Ureter (tissue), 1 donor: Measurements from ENCODE around the gene LCN9. TPM values are rescaled to one million over a fixed set of nuclear protein-coding genes. Genes with fewer than 3 reads are reported as not detected.
A peak's percentile ranks its signal among the peaks of the same experiment; 100 is the strongest.
"Not testable (repeated sequence)": the region's sequence is repeated elsewhere in the genome, so short reads cannot be mapped to it uniquely, and the experiment has no call there.

Experiments used
- DNase-seq: peaks from one replicate; pipeline ENCODE4 v3.0.0-alpha.2; 2020; ENCODE audit warnings: low spot score
- total RNA-seq: library from RNA; stranded (reverse); gene quantifications from one replicate; pipeline ENCODE4 v1.2.4, GENCODE V29; 2023
- donor health status: DM: yes; HTN: yes; CAD: no.

LCN9 gene
- total RNA-seq, 1 donor from 2014 or later: not detected

- no peak for DNase-seq
Observed at GRCh38 chr9:135647884-135648283, 15.2 kb upstream of the LCN9 start.

GRCh38 chr9:135648494-135649410, 14.4 kb upstream of the LCN9 start:
- DNase-seq: no peak

- no peak for DNase-seq
Observed at GRCh38 chr9:135649508-135649907, 13.6 kb upstream of the LCN9 start.

DNA sequence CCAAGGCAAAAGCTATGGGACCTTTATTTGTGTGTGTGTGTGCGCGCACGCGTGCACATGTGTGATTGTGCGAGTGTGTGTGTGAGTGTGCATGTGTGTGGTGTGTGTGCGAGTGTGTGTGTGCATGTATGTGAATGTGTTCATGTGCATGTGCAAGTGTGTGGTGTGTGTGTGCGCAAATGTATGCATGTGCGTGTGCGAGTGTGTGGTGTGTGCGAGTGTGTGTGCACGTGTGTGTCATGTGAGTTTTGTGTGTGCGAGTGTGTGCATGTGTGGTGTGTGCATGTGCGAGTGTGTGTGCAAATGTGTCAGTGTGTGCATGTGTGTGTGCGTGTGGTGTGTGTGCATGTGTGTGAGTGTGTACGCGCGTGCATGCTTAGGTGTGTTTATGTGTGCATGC, 12.7 kb upstream of the LCN9 start:
- no peak for DNase-seq

- DNase-seq: no peak
Observed at GRCh38 chr9:135655317-135655716, 7.8 kb upstream of the LCN9 start.

DNA sequence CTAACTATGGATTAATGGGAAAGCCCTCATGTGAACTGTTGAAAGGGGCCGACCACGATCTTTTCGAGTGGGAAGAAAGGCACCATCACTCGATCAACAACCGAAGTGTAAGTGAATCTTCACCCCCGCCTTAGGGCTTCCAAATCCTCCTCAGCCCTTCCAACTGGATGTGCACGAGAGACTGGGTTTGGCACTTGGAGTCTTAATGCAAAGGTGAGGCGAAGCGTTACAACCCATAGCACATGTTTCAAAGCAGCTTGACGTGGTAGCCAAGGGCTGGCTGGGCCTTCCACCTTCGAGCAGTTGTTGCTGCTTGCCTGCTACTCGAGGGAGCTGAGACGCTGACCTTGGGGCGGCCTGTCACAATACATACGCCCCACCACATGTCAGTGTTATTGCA, 5.7 kb upstream of the LCN9 start:
- DNase-seq: no peak

DNA sequence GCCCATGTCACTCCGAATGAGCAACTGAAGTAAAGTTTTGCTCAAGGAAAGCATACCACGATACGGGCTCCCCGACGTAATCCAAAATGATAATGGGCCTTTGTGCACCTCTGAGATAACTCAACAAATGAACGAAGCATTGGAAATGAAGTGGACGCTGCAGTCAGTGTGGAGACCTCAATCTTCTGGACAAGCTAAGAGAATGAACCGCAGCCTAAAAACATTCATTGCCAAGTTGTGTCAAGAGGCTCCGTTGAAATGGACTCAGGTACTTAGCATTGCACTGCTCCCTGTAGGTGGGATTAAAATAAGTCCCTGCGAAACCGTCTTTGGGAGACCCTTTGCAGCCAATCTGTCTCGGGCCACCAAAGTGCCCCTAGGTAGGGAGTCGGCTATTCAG, 3.9 kb upstream of the LCN9 start:
- DNase-seq: no peak

DNA sequence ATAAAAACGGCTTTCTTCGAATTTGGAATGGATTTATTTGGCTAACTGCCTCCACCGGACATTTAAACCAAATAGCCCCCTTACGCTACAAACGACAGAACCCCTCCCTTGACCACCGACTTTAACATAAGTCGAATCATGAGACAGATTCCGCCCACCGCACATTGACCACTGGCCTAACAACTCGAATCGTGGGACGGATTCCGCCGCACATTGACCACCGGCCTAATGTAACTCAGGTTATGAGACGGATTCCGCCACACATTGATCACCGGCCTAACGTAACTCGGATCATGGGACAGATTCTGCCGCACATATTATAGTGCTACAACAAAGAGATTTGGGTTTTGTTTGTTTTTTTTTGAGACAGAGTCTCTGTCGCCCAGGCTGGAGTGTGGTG, 2.7 kb upstream of the LCN9 start:
- no peak for DNase-seq

GRCh38 chr9:135661816-135662560, 1.1 kb upstream of the LCN9 start:
- peak; percentile 18 for DNase-seq

GRCh38 chr9:135663451-135663770, 302 bp downstream of the LCN9 start:
- DNase-seq: no peak

DNA sequence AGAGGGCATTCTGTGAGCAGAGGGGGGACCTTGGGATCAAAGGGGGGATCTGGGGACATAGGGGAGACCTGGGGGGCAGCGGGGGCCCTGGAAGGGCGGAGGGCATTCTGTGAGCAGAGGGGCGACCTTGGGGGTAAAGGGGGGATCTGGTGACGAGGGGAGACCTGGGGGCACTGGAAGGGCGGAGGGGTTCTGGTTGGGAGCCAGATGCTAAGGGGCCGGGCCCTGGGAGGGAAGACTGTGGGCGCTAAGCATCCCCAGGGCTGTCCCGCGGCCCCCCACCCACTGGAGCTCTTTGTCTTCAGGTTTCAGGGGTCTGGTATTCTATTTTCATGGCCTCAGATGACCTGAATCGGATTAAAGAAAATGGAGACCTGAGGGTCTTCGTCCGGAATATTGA, 748 bp downstream of the LCN9 start:
- DNase-seq: no peak

DNA sequence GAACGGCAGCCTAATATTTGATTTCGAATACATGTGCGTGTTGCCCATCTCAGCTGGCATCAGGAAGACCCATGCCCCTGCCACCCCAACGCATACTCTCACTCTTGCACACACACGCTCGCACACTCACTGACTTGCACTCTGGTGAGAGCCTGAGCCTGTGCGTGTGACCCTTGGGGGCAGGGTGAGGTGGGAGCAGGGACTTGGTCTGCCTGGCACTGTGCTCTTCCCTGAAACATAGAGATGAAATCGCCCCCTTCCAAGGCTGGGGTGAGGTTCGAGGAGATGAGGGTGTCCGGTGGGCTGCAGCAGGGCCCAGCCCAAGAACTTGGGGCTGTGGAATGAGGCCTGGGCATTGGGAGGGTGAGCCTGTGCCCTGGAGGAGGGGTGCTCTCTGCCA, 1.2 kb downstream of the LCN9 start:
- DNase-seq: no peak

- no peak for DNase-seq
Observed at GRCh38 chr9:135664801-135665794, 2.0 kb downstream of the LCN9 start.

DNA sequence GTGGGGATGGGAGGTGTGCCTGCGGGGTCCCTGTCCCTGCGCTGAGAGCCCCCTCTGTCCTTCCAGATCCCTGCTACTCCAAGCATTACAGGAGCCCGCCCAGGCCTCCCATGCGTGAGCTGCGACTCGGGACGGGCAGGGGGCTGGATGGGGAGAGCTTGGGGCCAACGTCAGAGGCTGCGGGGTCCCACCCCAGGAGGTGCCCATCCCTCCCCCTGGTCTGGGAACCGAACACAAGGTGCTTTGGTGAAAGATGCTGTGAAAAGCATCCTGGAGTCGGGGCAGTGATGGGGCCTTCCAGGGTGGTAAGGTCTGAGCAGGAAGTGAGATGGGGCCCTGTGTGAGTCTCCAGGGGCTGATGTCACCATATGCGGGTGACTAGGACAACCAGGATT, 2.7 kb downstream of the LCN9 start:
- no peak for DNase-seq

GRCh38 chr9:135666534-135667462, 3.7 kb downstream of the LCN9 start:
- DNase-seq: no peak

DNA sequence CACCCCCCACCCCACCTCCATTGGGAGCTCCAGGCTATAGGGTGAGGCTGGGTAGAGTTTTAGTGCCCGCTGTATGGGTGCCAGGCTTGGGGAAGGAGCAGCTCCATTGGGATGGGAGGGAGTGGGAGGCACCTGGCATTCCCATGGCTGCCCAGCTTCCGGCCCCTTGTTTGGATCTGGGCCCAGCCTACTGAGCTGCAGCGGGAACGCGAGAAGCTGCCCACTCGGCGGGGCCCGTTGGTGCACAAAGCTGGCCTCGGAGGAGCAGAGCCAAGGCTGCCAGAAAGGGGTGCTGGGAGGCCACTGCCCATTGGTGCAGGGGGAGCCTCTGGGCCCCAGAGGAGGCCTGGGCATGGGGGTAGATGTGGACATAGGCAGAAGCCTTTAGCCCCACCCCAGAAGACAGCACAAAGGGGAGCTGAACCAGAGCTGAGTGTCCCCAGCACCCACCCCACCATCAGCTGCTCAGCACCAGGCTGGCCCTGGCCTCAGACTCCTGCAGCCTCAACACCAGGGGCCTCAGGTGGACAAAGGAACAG, 4.4 kb downstream of the LCN9 start:
- no peak for DNase-seq

GRCh38 chr9:135669018-135669417, 5.9 kb downstream of the LCN9 start:
- not testable (repeated sequence) for DNase-seq

- no peak for DNase-seq
Observed at GRCh38 chr9:135669616-135670285, 6.6 kb downstream of the LCN9 start.

- no peak for DNase-seq
Observed at GRCh38 chr9:135670721-135671590, 7.8 kb downstream of the LCN9 start.
